SK-N-SH treated with all-trans-retinoic acid at 6 μM for 48 hours (cell line): ENCODE data around the gene BTK.

Experiments
- ATAC-seq: fragments of 200-7000 bp; cut with Tn5 transposase; 3 replicates; pipeline ENCODE4 v1.9.1; 2020; ENCODE audit warnings: mild to moderate bottlenecking, moderate library complexity
- ARNTL ChIP-seq: fragments of 450-650 bp; formaldehyde crosslinking; IDR thresholded peaks from 2 replicates; pipeline ENCODE4 v1.5.0; 2020; ENCODE audit warnings: low read depth, mild to moderate bottlenecking, moderate library complexity, borderline replicate concordance
- BACH2 ChIP-seq: fragments of 250-450 bp; sonication (Bioruptor Pico); IDR thresholded peaks from 2 replicates; pipeline ENCODE4 v1.9.0; 2021; ENCODE audit warnings: mild to moderate bottlenecking, borderline replicate concordance
- CREB5 ChIP-seq: fragments of 250-450 bp; sonication (Bioruptor Pico); IDR thresholded peaks from 2 replicates; pipeline ENCODE4 v1.5.1; 2020; ENCODE audit warnings: low read depth, mild to moderate bottlenecking, moderate library complexity
- ESRRG ChIP-seq: fragments of 250-450 bp; sonication (Bioruptor Pico); IDR thresholded peaks from 2 replicates; pipeline ENCODE4 v1.6.1; 2021; ENCODE audit warnings: mild to moderate bottlenecking
- GLIS3 ChIP-seq: fragments of 250-450 bp; sonication (Bioruptor Pico); IDR thresholded peaks from 2 replicates; pipeline ENCODE4 v1.5.0; 2020; ENCODE audit warnings: mild to moderate bottlenecking, moderate library complexity
- ISL1 ChIP-seq: fragments of 250-450 bp; sonication (Bioruptor Pico); IDR thresholded peaks from 2 replicates; pipeline ENCODE4 v2.1.2; 2022; ENCODE audit warnings: mild to moderate bottlenecking, moderate library complexity
- OSR1 ChIP-seq: fragments of 250-450 bp; sonication (Bioruptor Pico); IDR thresholded peaks from 2 replicates; pipeline ENCODE4 v1.8.0; 2022; ENCODE audit warnings: moderate library complexity, mild to moderate bottlenecking, inconsistent platforms
- POU6F1 ChIP-seq: fragments of 250-450 bp; sonication (Bioruptor Pico); IDR thresholded peaks from 2 replicates; pipeline ENCODE4 v1.8.0; 2021; ENCODE audit warnings: low read depth, mild to moderate bottlenecking, moderate library complexity, borderline replicate concordance
- PPARA ChIP-seq: fragments of 250-450 bp; sonication (Bioruptor Pico); IDR thresholded peaks from 2 replicates; pipeline ENCODE4 v1.5.0; 2020; ENCODE audit warnings: mild to moderate bottlenecking, borderline replicate concordance
- RARB ChIP-seq: fragments of 250-450 bp; sonication (Bioruptor Pico); IDR thresholded peaks from 2 replicates; pipeline ENCODE4 v1.8.0; 2021; ENCODE audit warnings: mild to moderate bottlenecking, moderate library complexity
- SNAI2 ChIP-seq: fragments of 250-450 bp; sonication (Bioruptor Pico); IDR thresholded peaks from 2 replicates; pipeline ENCODE4 v1.5.0; 2020; ENCODE audit warnings: mild to moderate bottlenecking, moderate library complexity
- TCF4 ChIP-seq: fragments of 250-450 bp; sonication (Bioruptor Pico); IDR thresholded peaks from 2 replicates; pipeline ENCODE4 v1.8.0; 2021; ENCODE audit warnings: mild to moderate bottlenecking, moderate library complexity, borderline replicate concordance
- TOX ChIP-seq: fragments of 250-450 bp; sonication (Bioruptor Pico); IDR thresholded peaks from 2 replicates; pipeline ENCODE4 v1.8.0; 2021; ENCODE audit warnings: mild to moderate bottlenecking, moderate library complexity, borderline replicate concordance
- ZC3H10 ChIP-seq: fragments of 250-450 bp; sonication (Bioruptor Pico); IDR thresholded peaks from 2 replicates; pipeline ENCODE4 v1.5.1; 2021; ENCODE audit warnings: mild to moderate bottlenecking, moderate library complexity
- ZFP3 ChIP-seq: fragments of 250-450 bp; sonication (Bioruptor Pico); IDR thresholded peaks from 2 replicates; pipeline ENCODE4 v1.5.0; 2020; ENCODE audit warnings: mild to moderate bottlenecking, moderate library complexity
- ZFP30 ChIP-seq: fragments of 450-650 bp; formaldehyde crosslinking; IDR thresholded peaks from 2 replicates; pipeline ENCODE4 v1.5.0; 2022; ENCODE audit warnings: mild to moderate bottlenecking, moderate library complexity
- ZNF565 ChIP-seq: fragments of 450-650 bp; formaldehyde crosslinking; conservative IDR thresholded peaks from 2 replicates; pipeline ENCODE4 v1.5.0; 2020; ENCODE audit warnings: low read depth, mild to moderate bottlenecking, moderate library complexity
- ZNF70 ChIP-seq: fragments of 450-650 bp; formaldehyde crosslinking; IDR thresholded peaks from 2 replicates; pipeline ENCODE4 v1.5.0; 2020; ENCODE audit warnings: mild to moderate bottlenecking, moderate library complexity
- ZNF8 ChIP-seq: fragments of 450-650 bp; formaldehyde crosslinking; IDR thresholded peaks from 2 replicates; pipeline ENCODE4 v1.5.0; 2020; ENCODE audit warnings: mild to moderate bottlenecking, moderate library complexity
- TF ChIP-seq, protein P1 (sequence below): fragments of 250-450 bp; sonication (Bioruptor Pico); IDR thresholded peaks from 2 replicates; pipeline ENCODE4 v1.5.1; 2021; ENCODE audit warnings: mild to moderate bottlenecking, moderate library complexity
- TF ChIP-seq, protein P2 (sequence below): fragments of 250-450 bp; sonication (Bioruptor Pico); IDR thresholded peaks from 2 replicates; pipeline ENCODE4 v1.5.0; 2020; ENCODE audit warnings: mild to moderate bottlenecking, moderate library complexity
- TF ChIP-seq, protein P3 (sequence below): fragments of 250-450 bp; sonication (Bioruptor Pico); IDR thresholded peaks from 2 replicates; pipeline ENCODE4 v1.8.0; 2020; ENCODE audit warnings: mild to moderate bottlenecking, moderate library complexity, borderline replicate concordance

Gene BTK

GRCh38 chrX:101398694-101399093 is 12.7 kb upstream of the BTK start:
- no peak for ATAC-seq
- TF ChIP-seq PPARA (CRISPR knock-in tag) = no peak
- TF ChIP-seq TOX (CRISPR knock-in tag) = no peak
- TF ChIP-seq CREB5 (CRISPR knock-in tag) = no peak
- no peak for TF ChIP-seq ISL1 (CRISPR knock-in tag)
- TF ChIP-seq ESRRG (CRISPR knock-in tag) = no peak
- TF ChIP-seq OSR1 = no peak
- TF ChIP-seq SNAI2 (CRISPR knock-in tag) = no peak
- TF ChIP-seq, protein P1, sequence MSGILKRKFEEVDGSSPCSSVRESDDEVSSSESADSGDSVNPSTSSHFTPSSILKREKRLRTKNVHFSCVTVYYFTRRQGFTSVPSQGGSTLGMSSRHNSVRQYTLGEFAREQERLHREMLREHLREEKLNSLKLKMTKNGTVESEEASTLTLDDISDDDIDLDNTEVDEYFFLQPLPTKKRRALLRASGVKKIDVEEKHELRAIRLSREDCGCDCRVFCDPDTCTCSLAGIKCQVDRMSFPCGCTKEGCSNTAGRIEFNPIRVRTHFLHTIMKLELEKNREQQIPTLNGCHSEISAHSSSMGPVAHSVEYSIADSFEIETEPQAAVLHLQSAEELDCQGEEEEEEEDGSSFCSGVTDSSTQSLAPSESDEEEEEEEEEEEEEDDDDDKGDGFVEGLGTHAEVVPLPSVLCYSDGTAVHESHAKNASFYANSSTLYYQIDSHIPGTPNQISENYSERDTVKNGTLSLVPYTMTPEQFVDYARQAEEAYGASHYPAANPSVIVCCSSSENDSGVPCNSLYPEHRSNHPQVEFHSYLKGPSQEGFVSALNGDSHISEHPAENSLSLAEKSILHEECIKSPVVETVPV (CRISPR knock-in tag) = no peak
- TF ChIP-seq ZNF8 (CRISPR knock-in tag) = no peak
- TF ChIP-seq, protein P2, sequence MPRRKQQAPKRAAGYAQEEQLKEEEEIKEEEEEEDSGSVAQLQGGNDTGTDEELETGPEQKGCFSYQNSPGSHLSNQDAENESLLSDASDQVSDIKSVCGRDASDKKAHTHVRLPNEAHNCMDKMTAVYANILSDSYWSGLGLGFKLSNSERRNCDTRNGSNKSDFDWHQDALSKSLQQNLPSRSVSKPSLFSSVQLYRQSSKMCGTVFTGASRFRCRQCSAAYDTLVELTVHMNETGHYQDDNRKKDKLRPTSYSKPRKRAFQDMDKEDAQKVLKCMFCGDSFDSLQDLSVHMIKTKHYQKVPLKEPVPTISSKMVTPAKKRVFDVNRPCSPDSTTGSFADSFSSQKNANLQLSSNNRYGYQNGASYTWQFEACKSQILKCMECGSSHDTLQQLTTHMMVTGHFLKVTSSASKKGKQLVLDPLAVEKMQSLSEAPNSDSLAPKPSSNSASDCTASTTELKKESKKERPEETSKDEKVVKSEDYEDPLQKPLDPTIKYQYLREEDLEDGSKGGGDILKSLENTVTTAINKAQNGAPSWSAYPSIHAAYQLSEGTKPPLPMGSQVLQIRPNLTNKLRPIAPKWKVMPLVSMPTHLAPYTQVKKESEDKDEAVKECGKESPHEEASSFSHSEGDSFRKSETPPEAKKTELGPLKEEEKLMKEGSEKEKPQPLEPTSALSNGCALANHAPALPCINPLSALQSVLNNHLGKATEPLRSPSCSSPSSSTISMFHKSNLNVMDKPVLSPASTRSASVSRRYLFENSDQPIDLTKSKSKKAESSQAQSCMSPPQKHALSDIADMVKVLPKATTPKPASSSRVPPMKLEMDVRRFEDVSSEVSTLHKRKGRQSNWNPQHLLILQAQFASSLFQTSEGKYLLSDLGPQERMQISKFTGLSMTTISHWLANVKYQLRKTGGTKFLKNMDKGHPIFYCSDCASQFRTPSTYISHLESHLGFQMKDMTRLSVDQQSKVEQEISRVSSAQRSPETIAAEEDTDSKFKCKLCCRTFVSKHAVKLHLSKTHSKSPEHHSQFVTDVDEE (CRISPR knock-in tag) = no peak
- TF ChIP-seq ZNF70 (CRISPR knock-in tag) = no peak
- no peak for TF ChIP-seq TCF4

- ATAC-seq = peak; percentile 60
- TF ChIP-seq CREB5 (CRISPR knock-in tag) (no peak), ZNF8 (CRISPR knock-in tag) (no peak), ZC3H10 (CRISPR knock-in tag) (no peak), RARB (CRISPR knock-in tag) (no peak), POU6F1 (CRISPR knock-in tag) (no peak), GLIS3 (CRISPR knock-in tag) (no peak), BACH2 (CRISPR knock-in tag) (no peak), OSR1 (no peak), ARNTL (CRISPR knock-in tag) (no peak), SNAI2 (CRISPR knock-in tag) (no peak), ZFP3 (no peak), TCF4 (no peak), TOX (CRISPR knock-in tag) (no peak), ZFP30 (no peak), ZNF565 (CRISPR knock-in tag) (no peak)
- TF ChIP-seq, protein P2 (CRISPR knock-in tag) = no peak
- TF ChIP-seq, protein P3, sequence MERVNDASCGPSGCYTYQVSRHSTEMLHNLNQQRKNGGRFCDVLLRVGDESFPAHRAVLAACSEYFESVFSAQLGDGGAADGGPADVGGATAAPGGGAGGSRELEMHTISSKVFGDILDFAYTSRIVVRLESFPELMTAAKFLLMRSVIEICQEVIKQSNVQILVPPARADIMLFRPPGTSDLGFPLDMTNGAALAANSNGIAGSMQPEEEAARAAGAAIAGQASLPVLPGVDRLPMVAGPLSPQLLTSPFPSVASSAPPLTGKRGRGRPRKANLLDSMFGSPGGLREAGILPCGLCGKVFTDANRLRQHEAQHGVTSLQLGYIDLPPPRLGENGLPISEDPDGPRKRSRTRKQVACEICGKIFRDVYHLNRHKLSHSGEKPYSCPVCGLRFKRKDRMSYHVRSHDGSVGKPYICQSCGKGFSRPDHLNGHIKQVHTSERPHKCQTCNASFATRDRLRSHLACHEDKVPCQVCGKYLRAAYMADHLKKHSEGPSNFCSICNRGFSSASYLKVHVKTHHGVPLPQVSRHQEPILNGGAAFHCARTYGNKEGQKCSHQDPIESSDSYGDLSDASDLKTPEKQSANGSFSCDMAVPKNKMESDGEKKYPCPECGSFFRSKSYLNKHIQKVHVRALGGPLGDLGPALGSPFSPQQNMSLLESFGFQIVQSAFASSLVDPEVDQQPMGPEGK (CRISPR knock-in tag) = no peak
- TF ChIP-seq, protein P1 (CRISPR knock-in tag) = no peak
These were observed 11.8 kb upstream of the BTK start for GRCh38 chrX:101397779-101398178.
